Measurements from ENCODE around the gene COL4A2.
"Not testable (repeated sequence)": the region's sequence is repeated elsewhere in the genome, so short reads cannot be mapped to it uniquely, and the experiment has no call there.

GRCh38 chr13:110497896-110498295, 190.8 kb downstream of the COL4A2 start:
- TF ChIP-seq CTCF (tag by site-specific recombination; IDR thresholded peaks at IDR 0.05); ZNF138 (tag by site-specific recombination; IDR thresholded peaks at IDR 0.05; ENCODE audit: borderline replicate concordance); ZNF692 (tag by site-specific recombination; IDR thresholded peaks at IDR 0.05); ZNF501 (tag by site-specific recombination; IDR thresholded peaks at IDR 0.05); ZNF175 (tag by site-specific recombination; IDR thresholded peaks at IDR 0.05); ZNF670 (tag by site-specific recombination; IDR thresholded peaks at IDR 0.05; ENCODE audit: low read depth): not testable (repeated sequence)
